Activated B cell treated with CpG ODN at 0.5 μM for 24 hours (primary cell): Measurements from ENCODE around the gene TRMT10C. TPM values are rescaled to one million over a fixed set of nuclear protein-coding genes. Genes with fewer than 3 reads are reported as not detected.
"Not testable (repeated sequence)": the region's sequence is repeated elsewhere in the genome, so short reads cannot be mapped to it uniquely, and the experiment has no call there.

Experiments
- ATAC-seq: fragments of 200-7000 bp; cut with Tn5 transposase; one replicate; pipeline ENCODE4 v1.10.0; 2021; ENCODE audit warnings: low read depth, mild to moderate bottlenecking, moderate library complexity
- CTCF ChIA-PET: fragments of 350-600 bp; sonication (Branson Sonifier 250); formaldehyde crosslinking; loops from one replicate; lab custom pipeline; 2021; ENCODE audit warnings: antibody characterized with exemption; lab: Charles Lee
- POLR2A ChIA-PET: fragments of 350-600 bp; sonication (Branson Sonifier 250); formaldehyde crosslinking; loops from one replicate; lab custom pipeline; 2021; ENCODE audit warnings: antibody characterized with exemption; lab: Charles Lee
- DNase-seq: peaks from one replicate; pipeline ENCODE4 v3.0.0; 2022
- H3K27ac Mint-ChIP-seq: one replicate; pipeline ENCODE4 v1.8.0; 2020; ENCODE audit warnings: mixed read lengths
- H3K27me3 Mint-ChIP-seq: one replicate; pipeline ENCODE4 v1.8.0; 2021; ENCODE audit warnings: mixed read lengths
- H3K36me3 Mint-ChIP-seq: one replicate; pipeline ENCODE4 v1.8.0; 2021; ENCODE audit warnings: low read depth, mixed read lengths
- H3K4me1 Mint-ChIP-seq: one replicate; pipeline ENCODE4 v1.8.0; 2021; ENCODE audit warnings: mixed read lengths
- H3K4me3 Mint-ChIP-seq: one replicate; pipeline ENCODE4 v1.8.0; 2020; ENCODE audit warnings: mild to moderate bottlenecking, mixed read lengths
- H3K9me3 Mint-ChIP-seq: one replicate; pipeline ENCODE4 v1.8.0; 2020; ENCODE audit warnings: mixed read lengths
- intact Hi-C: fragments of 100-400 bp; cut with micrococcal nuclease; formaldehyde crosslinking; loops from one replicate; pipeline ENCODE4 v1.15.1; 2024
- total RNA-seq: library from RNA; stranded (reverse); gene quantifications from 2 replicates; pipeline ENCODE4 v1.2.3, GENCODE V29; 2022
- TF ChIP-seq, protein P1 (sequence below): fragments of 200-600 bp; IDR thresholded peaks from one replicate; pipeline ENCODE4 v1.8.0; 2022; ENCODE audit warnings: antibody characterized with exemption, mild to moderate bottlenecking

The TRMT10C gene
- total RNA-seq, 1 donor from 2014 or later, result 34.6 TPM

DNA sequence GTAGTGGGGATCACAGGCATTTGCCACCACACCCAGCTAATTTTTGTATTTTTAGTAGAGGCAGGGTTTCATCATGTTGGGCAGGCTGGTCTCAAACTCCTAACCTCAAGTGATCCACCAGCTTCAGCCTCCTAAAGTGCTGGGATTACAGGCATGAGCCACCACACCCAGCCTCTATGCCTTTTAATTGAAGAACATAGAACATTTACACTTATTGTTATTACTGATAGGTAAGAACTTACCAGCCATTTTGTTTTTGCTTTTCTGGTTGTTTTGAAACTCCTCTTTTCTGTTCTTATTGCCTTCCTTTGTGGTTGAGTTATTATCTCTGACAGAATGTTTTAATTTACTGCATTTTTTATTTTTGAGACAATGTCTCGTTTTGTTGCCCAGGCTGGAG lies 41.5 kb downstream of the TRMT10C start:
- Mint-ChIP-seq H3K27me3 (no peaks in the 10 kb centered on the region), H3K27ac (no peak overlapping the region), H3K4me1 (no peaks in the 10 kb centered on the region), H3K9me3 (no peaks in the 10 kb centered on the region), H3K4me3 (no peak overlapping the region), H3K36me3 (no peaks in the 10 kb centered on the region)
- TF ChIP-seq, protein P1, sequence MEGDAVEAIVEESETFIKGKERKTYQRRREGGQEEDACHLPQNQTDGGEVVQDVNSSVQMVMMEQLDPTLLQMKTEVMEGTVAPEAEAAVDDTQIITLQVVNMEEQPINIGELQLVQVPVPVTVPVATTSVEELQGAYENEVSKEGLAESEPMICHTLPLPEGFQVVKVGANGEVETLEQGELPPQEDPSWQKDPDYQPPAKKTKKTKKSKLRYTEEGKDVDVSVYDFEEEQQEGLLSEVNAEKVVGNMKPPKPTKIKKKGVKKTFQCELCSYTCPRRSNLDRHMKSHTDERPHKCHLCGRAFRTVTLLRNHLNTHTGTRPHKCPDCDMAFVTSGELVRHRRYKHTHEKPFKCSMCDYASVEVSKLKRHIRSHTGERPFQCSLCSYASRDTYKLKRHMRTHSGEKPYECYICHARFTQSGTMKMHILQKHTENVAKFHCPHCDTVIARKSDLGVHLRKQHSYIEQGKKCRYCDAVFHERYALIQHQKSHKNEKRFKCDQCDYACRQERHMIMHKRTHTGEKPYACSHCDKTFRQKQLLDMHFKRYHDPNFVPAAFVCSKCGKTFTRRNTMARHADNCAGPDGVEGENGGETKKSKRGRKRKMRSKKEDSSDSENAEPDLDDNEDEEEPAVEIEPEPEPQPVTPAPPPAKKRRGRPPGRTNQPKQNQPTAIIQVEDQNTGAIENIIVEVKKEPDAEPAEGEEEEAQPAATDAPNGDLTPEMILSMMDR, result no peak
- ATAC-seq, result no peak
- ChIA-PET CTCF (no interaction called here), POLR2A (no interaction called here)
- intact Hi-C loops, result no loop called here
- DNase-seq, result no peak

DNA sequence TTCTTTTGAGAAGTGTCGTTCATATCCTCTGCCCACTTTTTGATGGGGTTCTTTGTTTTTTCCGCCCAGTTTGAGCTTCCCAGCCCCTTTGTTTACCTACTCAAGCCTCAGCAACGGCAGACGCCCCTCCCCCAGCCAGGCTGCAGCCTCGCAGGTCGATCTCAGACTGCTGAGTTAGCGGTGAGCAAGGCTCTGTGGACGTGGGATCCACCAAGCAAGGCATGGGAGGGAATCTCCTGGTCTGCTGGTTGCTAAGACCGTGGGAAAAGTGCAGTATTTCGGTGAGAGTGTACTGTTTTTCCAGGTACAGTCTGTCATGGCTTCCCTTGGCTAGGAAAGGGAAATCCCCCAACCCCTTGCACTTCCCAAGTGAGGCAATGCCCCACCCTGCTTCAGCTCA lies 43.7 kb downstream of the TRMT10C start:
- H3K9me3 Mint-ChIP-seq, H3K4me1 Mint-ChIP-seq, DNase-seq, ATAC-seq, CTCF ChIA-PET, intact Hi-C loops, POLR2A ChIA-PET, H3K27me3 Mint-ChIP-seq, H3K27ac Mint-ChIP-seq, H3K36me3 Mint-ChIP-seq, H3K4me3 Mint-ChIP-seq: not testable (repeated sequence)

DNA sequence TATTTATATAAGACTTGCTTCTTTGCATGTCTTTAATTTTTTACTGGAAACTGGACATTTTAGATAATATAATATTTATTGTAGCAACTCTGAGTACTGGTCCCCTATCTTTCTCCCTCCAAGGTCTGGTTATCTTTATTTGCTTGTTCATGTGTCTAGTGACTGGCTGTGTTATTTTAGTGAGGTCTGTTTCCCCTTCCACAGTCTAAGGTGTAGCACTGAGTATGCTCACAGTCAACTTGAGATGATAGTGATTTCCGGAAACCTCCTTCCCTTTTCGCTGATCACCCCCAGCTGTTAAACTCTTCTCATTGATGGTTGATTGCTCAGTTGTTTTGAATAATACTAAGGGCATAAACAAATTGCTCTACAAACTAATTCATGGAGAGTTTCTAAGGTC lies 49.4 kb downstream of the TRMT10C start:
- no peaks in the 10 kb centered on the region for H3K9me3 Mint-ChIP-seq
- intact Hi-C loops, result no loop called here
- no peak overlapping the region for H3K4me3 Mint-ChIP-seq
- no peak for DNase-seq
- POLR2A ChIA-PET, result interaction anchor here (1.1 kb wide), 1 partner anchor 37 kb away, joined by 3 read pairs; the partner anchor contains the start of gene PCNP
- CTCF ChIA-PET, result no interaction called here
- TF ChIP-seq, protein P1, result no peak
- no peaks in the 10 kb centered on the region for H3K27me3 Mint-ChIP-seq
- peak; percentile 40 for ATAC-seq
- H3K27ac Mint-ChIP-seq, result no peak overlapping the region
- H3K36me3 Mint-ChIP-seq, result no peaks in the 10 kb centered on the region
- peaks cover 13% of the 10 kb centered on the region for H3K4me1 Mint-ChIP-seq

DNA sequence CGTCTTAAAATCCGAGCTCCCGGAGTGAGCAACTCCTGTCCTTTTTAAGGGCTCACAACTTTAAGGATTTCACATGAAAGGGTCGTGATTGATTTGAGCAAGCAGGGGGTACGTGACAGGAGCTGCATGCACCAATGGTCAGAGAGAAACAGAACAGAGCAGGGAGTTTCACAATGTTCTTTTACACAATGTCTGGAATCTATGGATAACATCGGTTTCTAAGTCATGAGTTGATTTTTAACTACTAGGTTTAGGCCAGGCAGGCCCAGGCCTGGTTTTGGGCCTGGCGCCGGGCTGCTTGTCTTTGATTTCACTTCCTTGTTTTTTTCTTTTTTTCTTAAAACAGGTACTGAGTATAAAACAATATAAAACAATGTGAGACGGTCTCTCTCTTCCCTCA lies 51.3 kb downstream of the TRMT10C start:
- intact Hi-C loops, H3K9me3 Mint-ChIP-seq, H3K36me3 Mint-ChIP-seq, CTCF ChIA-PET, POLR2A ChIA-PET, ATAC-seq, H3K27me3 Mint-ChIP-seq, DNase-seq: not testable (repeated sequence)
- H3K27ac Mint-ChIP-seq, result peak overlapping the region; percentile 60
- H3K4me3 Mint-ChIP-seq, result peak overlapping the region; percentile 17
- H3K4me1 Mint-ChIP-seq, result peaks cover 13% of the 10 kb centered on the region

DNA sequence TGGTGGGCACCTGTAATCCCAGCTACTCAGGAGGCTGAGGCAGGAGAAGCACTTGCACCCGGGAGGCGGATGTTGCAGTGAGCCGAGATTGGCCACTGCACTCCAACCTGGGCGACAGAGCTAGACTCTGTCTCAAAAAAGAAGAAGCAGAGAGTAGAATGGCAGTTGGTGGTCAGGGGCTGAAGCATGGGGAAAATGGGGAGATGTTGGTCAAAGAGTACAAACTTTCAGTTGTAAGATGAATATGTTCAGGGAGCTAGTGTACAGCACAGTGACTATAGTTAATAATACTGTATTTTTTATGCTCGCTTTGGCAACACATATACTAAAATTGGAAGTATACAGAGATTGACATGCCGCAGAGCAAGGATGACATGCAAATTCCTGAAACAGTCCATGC lies 53.9 kb downstream of the TRMT10C start:
- Mint-ChIP-seq H3K36me3 (no peaks in the 10 kb centered on the region), H3K27me3 (no peaks in the 10 kb centered on the region), H3K4me3 (no peak overlapping the region), H3K9me3 (no peaks in the 10 kb centered on the region), H3K27ac (no peak overlapping the region), H3K4me1 (peaks cover 13% of the 10 kb centered on the region)
- ATAC-seq (no peak), DNase-seq (no peak)
- intact Hi-C loops, result no loop called here
- TF ChIP-seq, protein P1, result no peak
- CTCF ChIA-PET, result no interaction called here
- POLR2A ChIA-PET, result no interaction called here

Other genes with a start within 250 kb of the TRMT10C start
- 0.20 and 0.29 TPM in 2 replicates for gene IMPG2, start 241.3 kb upstream of the TRMT10C start, total RNA-seq
- gene SENP7, start 48.7 kb upstream of the TRMT10C start, total RNA-seq, result 18.6 and 22.1 TPM in 2 replicates
- gene PCNP, start 12.3 kb downstream of the TRMT10C start, total RNA-seq, result 149 TPM in 2 replicates
- gene ZBTB11, start 115.3 kb downstream of the TRMT10C start, total RNA-seq, result 26.2 and 28.7 TPM in 2 replicates
- 1,431 and 1,623 TPM in 2 replicates for gene RPL24, start 124.8 kb downstream of the TRMT10C start, total RNA-seq
- 7.3 and 7.9 TPM in 2 replicates for gene CEP97, start 162.7 kb downstream of the TRMT10C start, total RNA-seq
- gene NXPE3, start 217.3 kb downstream of the TRMT10C start, total RNA-seq, result 15.8 and 16.0 TPM in 2 replicates